CD4-positive, alpha-beta T cell (primary cell): ENCODE results near the gene TLE6. TPM values are rescaled to one million over a fixed set of nuclear protein-coding genes. Genes with fewer than 3 reads are reported as not detected.

ENCODE experiments used
- ATAC-seq: fragments of 200-7000 bp; cut with Tn5 transposase; one replicate; pipeline ENCODE4 v1.10.0; 2022; ENCODE audit warnings: mild to moderate bottlenecking; ENCODE audit not compliant: poor library complexity
- CTCF ChIA-PET: fragments of 350-600 bp; sonication (Branson Sonifier 250); formaldehyde crosslinking; loops from one replicate; lab custom pipeline; 2021; ENCODE audit warnings: antibody characterized with exemption, inconsistent platforms; lab: Charles Lee
- POLR2A ChIA-PET: fragments of 350-600 bp; sonication (Branson Sonifier 250); formaldehyde crosslinking; loops from one replicate; lab custom pipeline; 2021; ENCODE audit warnings: antibody characterized with exemption, inconsistent platforms; lab: Charles Lee
- DNase-seq, 14 experiments: peaks; one replicate each; pipeline ENCODE4 v3.0.0-alpha.2; 2013 to 2020; ENCODE audit warnings: mixed read lengths in 2 of 14
- H3K27ac ChIP-seq, 2 donors: one replicate each; pipeline versions ENCODE4 v1.5.1 to v1.7.0; 2013; ENCODE audit warnings: low read length in 2 of 2, low read depth in 1 of 2, mild to moderate bottlenecking in 1 of 2
- H3K27me3 ChIP-seq, 2 experiments: 1 replicate in 1 of 2; 2 replicates in 1 of 2; pipeline versions ENCODE4 v1.6.1 to v1.7.0; 2013; ENCODE audit warnings: low read length in 2 of 2, control low read depth in 1 of 2, mild to moderate bottlenecking in 1 of 2, moderate library complexity in 1 of 2; ENCODE audit not compliant: insufficient read depth in 2 of 2, control insufficient read depth in 1 of 2
- H3K36me3 ChIP-seq: one replicate; pipeline ENCODE4 v1.6.1; 2013; ENCODE audit warnings: low read length, control low read depth; ENCODE audit not compliant: insufficient read depth
- H3K4me1 ChIP-seq: one replicate; pipeline ENCODE4 v1.6.1; 2013; ENCODE audit warnings: low read length, control low read depth; ENCODE audit not compliant: insufficient read depth
- H3K4me3 ChIP-seq: one replicate; pipeline ENCODE4 v1.5.1; 2013; ENCODE audit warnings: mild to moderate bottlenecking, low read length, moderate library complexity
- H3K9me3 ChIP-seq, 2 experiments: 1 replicate in 1 of 2; 2 replicates in 1 of 2; pipeline versions ENCODE4 v1.6.1 to v1.7.0; 2013; ENCODE audit warnings: low read length in 2 of 2, mild to moderate bottlenecking in 2 of 2, control low read depth in 1 of 2, moderate library complexity in 1 of 2; ENCODE audit not compliant: control insufficient read depth in 1 of 2, insufficient read depth in 1 of 2
- H3K27ac Mint-ChIP-seq: one replicate; pipeline ENCODE4 v1.8.0; 2020; ENCODE audit warnings: mixed read lengths
- H3K27me3 Mint-ChIP-seq: one replicate; pipeline ENCODE4 v1.8.0; 2021; ENCODE audit warnings: mixed read lengths
- H3K36me3 Mint-ChIP-seq: one replicate; pipeline ENCODE4 v1.8.0; 2021; ENCODE audit warnings: low read depth, mixed read lengths
- H3K4me1 Mint-ChIP-seq: one replicate; pipeline ENCODE4 v1.8.0; 2021; ENCODE audit warnings: low read depth, mixed read lengths
- H3K4me3 Mint-ChIP-seq: one replicate; pipeline ENCODE4 v1.8.0; 2020; ENCODE audit warnings: mild to moderate bottlenecking, mixed read lengths
- H3K9me3 Mint-ChIP-seq: one replicate; pipeline ENCODE4 v1.8.0; 2020; ENCODE audit warnings: mixed read lengths
- CTCF ChIP-seq: fragments of 200-600 bp; IDR thresholded peaks from one replicate; pipeline ENCODE4 v1.8.0; 2022; ENCODE audit warnings: antibody characterized with exemption, mild to moderate bottlenecking
- intact Hi-C, 2 experiments: fragments of 100-400 bp; cut with DNase I in 1 of 2; cut with micrococcal nuclease in 1 of 2; formaldehyde crosslinking; loops; one replicate each; pipeline versions ENCODE4 v1.15.1 to v1.9.0; 2023 to 2025; cut with DNase I, micrococcal nuclease
- total RNA-seq, 174 experiments: library from RNA in 2 of 174; stranded (reverse) in 2 of 174; gene quantifications; one replicate each; pipeline ENCODE4 v1.2.3 and lab custom pipeline; 2021 to 2026

The TLE6 gene
- total RNA-seq, 2 experiments from 2014 or later, result not detected

- Mint-ChIP-seq H3K4me1 (peaks cover 14% of the 10 kb centered on the region), H3K27me3 (no peaks in the 10 kb centered on the region), H3K27ac (no peak overlapping the region), H3K4me3 (peak overlapping the region; percentile 70), H3K9me3 (no peaks in the 10 kb centered on the region), H3K36me3 (peaks cover 18% of the 10 kb centered on the region)
- H3K4me3 ChIP-seq, result no peak overlapping the region
- no peaks in the 10 kb centered on the region for H3K9me3 ChIP-seq
- no peaks in the 10 kb centered on the region for H3K27me3 ChIP-seq
- ChIA-PET CTCF (interaction anchor here (1.0 kb wide), 1 partner anchor 7 kb away, joined by 3 read pairs; no protein-coding TSS in a partner anchor), POLR2A (no interaction called here)
- H3K4me1 ChIP-seq, result peaks cover 20% of the 10 kb centered on the region
- peaks cover 8% of the 10 kb centered on the region for H3K36me3 ChIP-seq
- TF ChIP-seq CTCF, result no peak
- ATAC-seq, result no peak
- DNase-seq, result peak in 1 of 14 experiments; percentile 24
- intact Hi-C loops, result no loop called here
- no peak overlapping the region for H3K27ac ChIP-seq
These were observed 34.3 kb upstream of the TLE6 start for GRCh38 chr19:2942928-2943640.

DNA sequence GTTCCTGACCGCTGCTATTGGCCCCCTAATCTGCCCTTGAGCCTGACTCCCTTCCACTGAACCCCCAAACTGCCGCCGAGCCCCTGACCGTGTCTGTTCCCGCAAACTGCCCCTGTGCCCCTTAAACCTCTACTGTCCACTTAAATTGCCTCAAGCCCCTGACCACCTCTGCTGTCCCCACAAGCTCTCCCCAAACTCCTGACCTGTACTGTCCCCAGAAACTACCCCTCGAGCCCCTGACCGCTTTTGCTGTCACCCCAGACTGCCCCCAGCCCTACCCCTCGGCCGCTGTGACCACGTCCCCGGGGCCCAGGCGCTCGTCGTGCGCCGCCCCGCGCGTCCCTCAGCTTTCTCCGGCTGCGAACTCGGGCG lies 33.0 kb upstream of the TLE6 start:
- no peaks in the 10 kb centered on the region for H3K9me3 Mint-ChIP-seq
- ChIA-PET POLR2A (interaction anchor here (1.2 kb wide), 1 partner anchor 44 kb away, joined by 4 read pairs; the partner anchor contains the start of gene ZNF57), CTCF (no interaction called here)
- Histone ChIP-seq H3K27me3 (no peaks in the 10 kb centered on the region), H3K36me3 (peaks cover under 1% of the 10 kb centered on the region), H3K4me1 (peaks cover 23% of the 10 kb centered on the region), H3K4me3 (peak overlapping the region; percentile 88), H3K27ac (peak overlapping the region in 1 of 2 donors; percentile 32), H3K9me3 (no peaks in the 10 kb centered on the region)
- H3K4me3 Mint-ChIP-seq, result peak overlapping the region; percentile 98
- intact Hi-C loops, result no loop called here
- no peak for TF ChIP-seq CTCF
- peaks cover 13% of the 10 kb centered on the region for H3K36me3 Mint-ChIP-seq
- ATAC-seq, result no peak
- no peak for DNase-seq
- H3K27ac Mint-ChIP-seq, result peak overlapping the region; percentile 99
- H3K4me1 Mint-ChIP-seq, result peaks cover 22% of the 10 kb centered on the region
- H3K27me3 Mint-ChIP-seq, result no peaks in the 10 kb centered on the region

DNA sequence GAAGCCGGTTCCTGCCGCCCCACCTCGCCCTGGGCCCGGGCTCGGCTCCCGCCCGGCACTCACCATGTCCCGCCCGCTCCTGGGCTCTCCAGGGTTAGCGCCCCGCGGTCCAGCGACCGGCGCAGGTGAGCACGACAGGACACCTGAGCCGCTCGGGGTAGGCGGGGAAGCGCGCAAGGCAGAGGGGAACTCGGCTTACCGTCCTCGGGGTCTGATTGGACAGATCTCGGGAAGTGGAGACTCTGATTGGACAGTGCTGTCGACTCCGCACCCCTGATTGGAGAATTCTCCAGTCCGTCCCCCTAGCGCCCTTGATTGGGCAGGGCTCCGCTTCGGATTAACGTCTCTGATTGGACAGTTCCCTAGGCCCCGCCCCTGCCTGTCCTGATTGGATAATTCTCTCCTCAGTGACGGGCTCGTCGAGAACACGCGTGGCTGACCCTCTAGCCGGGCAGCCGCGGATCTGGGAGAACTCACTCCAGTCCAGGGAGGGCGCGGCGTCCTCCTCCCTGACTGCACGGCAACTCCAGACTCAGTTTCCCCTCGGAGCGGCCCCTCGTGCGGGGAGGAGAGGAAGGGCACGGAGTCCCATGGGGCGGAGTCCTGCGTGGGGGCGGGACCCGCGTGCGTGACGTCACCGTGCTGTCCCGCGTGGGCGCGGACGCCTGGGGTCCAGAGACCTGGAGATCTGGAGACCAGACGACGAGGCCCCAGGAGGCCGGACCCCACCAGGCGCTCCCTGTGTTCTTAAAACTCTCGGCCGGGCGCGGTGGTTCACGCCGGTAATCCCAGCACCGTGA lies 32.4 kb upstream of the TLE6 start, which contains the start of gene ZNF77:
ZNF77 (minus strand) TSS at position 197 of the 800 bp plus-strand sequence; CDS start at position 66, 131 bp downstream.
- peaks cover 15% of the 10 kb centered on the region for H3K36me3 Mint-ChIP-seq
- intact Hi-C loops, result loop anchor here in 1 of 2 experiments (5.0 kb wide), 1 partner anchor 203 kb away; the partner anchor contains the start of gene SLC39A3
- peak within 1 kb of the TSS; percentile 99 for H3K27ac Mint-ChIP-seq
- Histone ChIP-seq H3K9me3 (no peaks in the 10 kb centered on the region), H3K27me3 (no peaks in the 10 kb centered on the region), H3K27ac (peak within 1 kb of the TSS; percentile 78 to 90), H3K4me3 (peak within 1 kb of the TSS; percentile 88), H3K36me3 (no peaks in the 10 kb centered on the region), H3K4me1 (peaks cover 29% of the 10 kb centered on the region)
- no peak for TF ChIP-seq CTCF
- POLR2A ChIA-PET, result interaction anchor here (1.2 kb wide), 1 partner anchor 44 kb away, joined by 4 read pairs; the partner anchor contains the start of gene ZNF57
- no peaks in the 10 kb centered on the region for H3K9me3 Mint-ChIP-seq
- peak within 1 kb of the TSS; percentile 98 for H3K4me3 Mint-ChIP-seq
- DNase-seq, result peak; percentile 97 to 100 (median 99)
- CTCF ChIA-PET, result interaction anchor here (0.7 kb wide), 1 partner anchor 126 kb away, joined by 3 read pairs; no protein-coding TSS in a partner anchor
- H3K4me1 Mint-ChIP-seq, result peaks cover 28% of the 10 kb centered on the region
- peak; percentile 98 for ATAC-seq
- no peaks in the 10 kb centered on the region for H3K27me3 Mint-ChIP-seq
